Endothelial cell of umbilical vein (primary cell): ENCODE results near the gene TEX47. TPM values are rescaled to one million over a fixed set of nuclear protein-coding genes. Genes with fewer than 3 reads are reported as not detected.

Source experiments
- BruUV-seq: library from RNA; stranded (reverse); fragments of 400-500 nt; replicated peaks from 2 replicates; lab custom pipeline; 2021; lab: Mats Ljungman, UMichigan
- CTCF ChIA-PET: fragments of 300-600, 350-600 bp; sonication (Branson Sonifier 250); formaldehyde crosslinking; loops from one replicate; lab custom pipeline; 2021; ENCODE audit warnings: antibody characterized with exemption, inconsistent platforms; lab: Charles Lee
- POLR2A ChIA-PET: fragments of 300-600, 350-600 bp; sonication (Branson Sonifier 250); formaldehyde crosslinking; loops from one replicate; lab custom pipeline; 2021; ENCODE audit warnings: antibody characterized with exemption, inconsistent platforms; lab: Charles Lee
- DNase-seq: peaks from one replicate; pipeline ENCODE4 v3.0.0-alpha.2; 2011; ENCODE audit warnings: low read depth, low spot score
- FAIRE-seq: peaks from 2 replicates; lab custom pipeline; 2011; peaks lifted over from hg19 to GRCh38; lab: Jason Lieb, UNC
- H2AFZ ChIP-seq: 2 replicates; pipeline ENCODE4 v1.6.0; 2012; ENCODE audit warnings: low read depth, low read length, control low read depth, inconsistent platforms
- H3K27ac ChIP-seq: 2 replicates; pipeline ENCODE4 v1.5.1; 2011; ENCODE audit warnings: low read depth, mild to moderate bottlenecking, control low read depth, low read length, moderate library complexity; ENCODE audit not compliant: insufficient read depth
- H3K27me3 ChIP-seq, 2 experiments: 2 replicates each; pipeline versions ENCODE4 v1.6.0 to v1.6.1; 2011; ENCODE audit warnings: low read length in 2 of 2, mixed read lengths in 1 of 2; ENCODE audit not compliant: control insufficient read depth in 2 of 2, insufficient read depth in 2 of 2
- H3K36me3 ChIP-seq, 2 experiments: 2 replicates in 1 of 2; 3 replicates in 1 of 2; pipeline ENCODE4 v1.5.1; 2011; ENCODE audit warnings: low read length in 2 of 2, mild to moderate bottlenecking in 1 of 2, moderate library complexity in 1 of 2; ENCODE audit not compliant: control insufficient read depth in 2 of 2, insufficient read depth in 2 of 2; ENCODE audit errors: extremely low read depth in 1 of 2
- H3K4me1 ChIP-seq: 3 replicates; pipeline ENCODE4 v1.5.1; 2011; ENCODE audit warnings: mild to moderate bottlenecking, low read length; ENCODE audit not compliant: control insufficient read depth, insufficient read depth; ENCODE audit errors: extremely low read depth
- H3K4me2 ChIP-seq: 2 replicates; pipeline ENCODE4 v1.6.1; 2011; ENCODE audit warnings: low read length, control low read depth, mixed read lengths; ENCODE audit not compliant: insufficient read depth
- H3K4me3 ChIP-seq, 3 experiments: fragments of 200-600 bp in 1 of 3; sonication (generic), shearing (Covaris generic) in 1 of 3; replicated peaks in 1 of 3; 2 replicates each; pipeline ENCODE4 v1.5.1; 2011 to 2016; ENCODE audit warnings: control low read depth in 3 of 3, low read length in 3 of 3, mild to moderate bottlenecking in 2 of 3, inconsistent platforms in 1 of 3, low read depth in 1 of 3, moderate library complexity in 1 of 3; ENCODE audit not compliant: insufficient read depth in 1 of 3
- H3K79me2 ChIP-seq: 2 replicates; pipeline ENCODE4 v1.6.0; 2012; ENCODE audit warnings: low read length, inconsistent platforms; ENCODE audit not compliant: control insufficient read depth, insufficient read depth
- H3K9ac ChIP-seq: replicated peaks from 2 replicates; pipeline ENCODE3; 2011; ENCODE audit warnings: low read length, control low read depth; ENCODE audit not compliant: insufficient read depth; ENCODE audit errors: extremely low read depth
- H3K9me1 ChIP-seq: replicated peaks from 3 replicates; pipeline ENCODE4 v1.6.0; 2011; ENCODE audit warnings: mild to moderate bottlenecking, low read length; ENCODE audit not compliant: control insufficient read depth, insufficient read depth; ENCODE audit errors: extremely low read depth
- H3K9me3 ChIP-seq: replicated peaks from 2 replicates; pipeline ENCODE4 v1.5.1; 2012; ENCODE audit warnings: low read length, inconsistent platforms; ENCODE audit not compliant: control insufficient read depth, insufficient read depth
- H4K20me1 ChIP-seq: replicated peaks from 2 replicates; pipeline ENCODE3; 2011; ENCODE audit warnings: mild to moderate bottlenecking, low read length; ENCODE audit not compliant: control insufficient read depth, insufficient read depth; ENCODE audit errors: extremely low read depth
- CTCF ChIP-seq, 2 donors: IDR thresholded peaks; 1 replicate in 1 of 2; 2 replicates in 1 of 2; pipeline ENCODE4 v1.5.1; 2011; ENCODE audit warnings: low read length in 2 of 2, mild to moderate bottlenecking in 2 of 2, moderate library complexity in 2 of 2, control low read depth in 1 of 2, inconsistent platforms in 1 of 2, low read depth in 1 of 2; ENCODE audit not compliant: insufficient read depth in 1 of 2; ENCODE audit errors: extremely low read depth in 1 of 2
- EZH2 ChIP-seq: IDR thresholded peaks from 2 replicates; pipeline ENCODE4 v1.6.1; 2012; ENCODE audit warnings: borderline replicate concordance, low read depth, mild to moderate bottlenecking, moderate library complexity, low read length, inconsistent platforms; ENCODE audit not compliant: severe bottlenecking
- JUN ChIP-seq: IDR thresholded peaks from 2 replicates; pipeline ENCODE4 v1.6.1; 2011; ENCODE audit warnings: borderline replicate concordance, low read depth; ENCODE audit not compliant: insufficient read length, insufficient read depth
- MYC ChIP-seq: IDR thresholded peaks from one replicate; pipeline ENCODE4 v1.6.1; 2011; ENCODE audit warnings: mild to moderate bottlenecking, low read depth, low read length
- POLR2AphosphoS5 ChIP-seq: IDR thresholded peaks from 2 replicates; pipeline ENCODE4 v1.6.1; 2012; ENCODE audit warnings: low read depth, mild to moderate bottlenecking, control low read depth, low read length, moderate library complexity; ENCODE audit not compliant: insufficient read depth
- dilution Hi-C: fragments of 300-500 bp; cut with MboI; formaldehyde crosslinking; loops from one replicate; pipeline ENCODE4 v1.15.0; 2019; ENCODE audit warnings: low sequenced_read_pairs; ENCODE audit not compliant: extremely low pct_ligation_motif_present
- intact Hi-C: fragments of 100-400 bp; cut with micrococcal nuclease; formaldehyde crosslinking; loops from one replicate; pipeline ENCODE4 v1.10.0; 2022
- polyA plus RNA-seq, 4 experiments: library from polyadenylated mRNA; depleted of rRNA in 3 of 4; stranded (reverse) in 3 of 4; unstranded in 1 of 4; fragments of >200 nt; gene quantifications; 2 replicates each; pipeline versions ENCODE4 v1.2.1 to v1.2.3, GENCODE V29; 2011 to 2012; ENCODE audit warnings: missing spikeins in 1 of 4
- total RNA-seq: library from RNA; stranded (reverse); gene quantifications from 2 replicates; pipeline ENCODE4 v1.2.3, GENCODE V29; 2021

Gene TEX47
- total and polyA plus RNA-seq, 2 donors (not counting 3 experiments of a cell fraction or from before 2014, with no cell fraction given) = not detected

GRCh38 chr7:88759230-88760135 lies 36.1 kb downstream of the TEX47 start, which contains the start of gene ZNF804B:
Gene ZNF804B, plus strand, starts transcription at chr7:88759700. Its CDS starts 277 bp downstream, at chr7:88759977.
- no peaks in the 10 kb centered on the region for H3K79me2 ChIP-seq
- no peak within 1 kb of the TSS for H3K9ac ChIP-seq
- H3K9me3 ChIP-seq = no peaks in the 10 kb centered on the region
- peaks cover 10% of the 10 kb centered on the region for H3K4me1 ChIP-seq
- H4K20me1 ChIP-seq = no peaks in the 10 kb centered on the region
- no peak within 1 kb of the TSS for H3K27ac ChIP-seq
- H3K27me3 ChIP-seq = peaks cover 25 to 64% of the 10 kb centered on the region in 2 experiments
- peak within 1 kb of the TSS; percentile 45 for H3K4me2 ChIP-seq
- dilution Hi-C loops = no loop called here
- no peak for TF ChIP-seq CTCF (IDR thresholded peaks at IDR 0.05; ENCODE audit: extremely low read depth in 1 of 2, insufficient read depth in 1 of 2, low read depth in 1 of 2, low read length in 2 of 2)
- TF ChIP-seq MYC = no peak
- TF ChIP-seq JUN = no peak
- TF ChIP-seq POLR2AphosphoS5 = no peak
- TF ChIP-seq EZH2 = peak; percentile 81
- H3K4me3 ChIP-seq = peak within 1 kb of the TSS; percentile 2 to 32 (median 32)
- DNase-seq (peak; percentile 7), FAIRE-seq (no peak)
- no peaks in the 10 kb centered on the region for H3K36me3 ChIP-seq
- intact Hi-C loops = no loop called here
- ChIA-PET POLR2A (no interaction called here), CTCF (interaction anchor here (1.0 kb wide), 1 partner anchor 95 kb away, joined by 4 read pairs; no protein-coding TSS in a partner anchor)
- peak within 1 kb of the TSS; percentile 69 for H2AFZ ChIP-seq
- no TSS peak for BruUV-seq
- no peaks in the 10 kb centered on the region for H3K9me1 ChIP-seq
